Measurements from ENCODE around the gene ITPR3.

DNA sequence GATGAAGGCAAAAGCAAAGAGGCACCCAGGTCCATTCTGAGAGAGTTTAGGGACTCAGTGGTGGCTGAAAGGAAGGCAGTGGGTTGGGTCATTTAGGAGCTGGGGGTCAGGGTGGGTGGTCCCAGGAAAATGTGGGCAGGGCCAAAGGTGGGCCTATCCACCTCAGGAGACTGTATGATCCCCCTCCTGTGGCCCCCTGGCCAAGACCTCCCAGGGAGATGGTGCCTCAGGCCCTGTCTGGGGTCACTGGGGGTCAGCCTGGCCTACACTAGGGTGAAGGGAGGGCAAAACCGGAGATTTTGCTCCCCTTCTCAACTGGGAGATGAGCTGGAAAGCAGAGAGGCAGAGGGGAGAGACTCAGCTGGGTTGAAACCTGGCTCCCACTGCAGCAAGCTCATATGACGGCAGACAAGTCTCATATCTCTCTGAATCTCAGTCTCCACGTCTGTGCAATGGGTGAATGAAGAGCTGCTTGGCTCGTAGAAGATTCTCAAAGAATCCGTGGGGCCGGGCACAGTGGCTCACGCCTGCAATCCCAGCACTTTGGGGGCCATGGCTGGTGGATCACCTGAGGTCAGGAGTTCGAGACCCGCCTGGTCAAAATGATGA is 29.6 kb upstream of the ITPR3 start:
- TF ChIP-seq, protein P1, sequence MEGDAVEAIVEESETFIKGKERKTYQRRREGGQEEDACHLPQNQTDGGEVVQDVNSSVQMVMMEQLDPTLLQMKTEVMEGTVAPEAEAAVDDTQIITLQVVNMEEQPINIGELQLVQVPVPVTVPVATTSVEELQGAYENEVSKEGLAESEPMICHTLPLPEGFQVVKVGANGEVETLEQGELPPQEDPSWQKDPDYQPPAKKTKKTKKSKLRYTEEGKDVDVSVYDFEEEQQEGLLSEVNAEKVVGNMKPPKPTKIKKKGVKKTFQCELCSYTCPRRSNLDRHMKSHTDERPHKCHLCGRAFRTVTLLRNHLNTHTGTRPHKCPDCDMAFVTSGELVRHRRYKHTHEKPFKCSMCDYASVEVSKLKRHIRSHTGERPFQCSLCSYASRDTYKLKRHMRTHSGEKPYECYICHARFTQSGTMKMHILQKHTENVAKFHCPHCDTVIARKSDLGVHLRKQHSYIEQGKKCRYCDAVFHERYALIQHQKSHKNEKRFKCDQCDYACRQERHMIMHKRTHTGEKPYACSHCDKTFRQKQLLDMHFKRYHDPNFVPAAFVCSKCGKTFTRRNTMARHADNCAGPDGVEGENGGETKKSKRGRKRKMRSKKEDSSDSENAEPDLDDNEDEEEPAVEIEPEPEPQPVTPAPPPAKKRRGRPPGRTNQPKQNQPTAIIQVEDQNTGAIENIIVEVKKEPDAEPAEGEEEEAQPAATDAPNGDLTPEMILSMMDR (conservative IDR thresholded peaks at IDR 0.05; ENCODE audit: low read length), result no peak
- no peak for TF ChIP-seq EZH2phosphoT487 (IDR thresholded peaks at IDR 0.05; ENCODE audit: borderline replicate concordance)
